ENCODE data around the gene ASTL. TPM values are rescaled to one million over a fixed set of nuclear protein-coding genes. Genes with fewer than 3 reads are reported as not detected.
A peak's percentile ranks its signal among the peaks of the same experiment; 100 is the strongest.

ASTL gene
- total and polyA plus RNA-seq, 2 donors (not counting 3 experiments of a cell fraction or from before 2014, with no cell fraction given), result not detected

- no peaks in the 10 kb centered on the region for H3K79me2 ChIP-seq (ENCODE audit: control insufficient read depth, insufficient read depth, low read length)
- FAIRE-seq (peak; percentile 76), DNase-seq (ENCODE audit: low read depth, low spot score) (peak; percentile 26)
- no peak overlapping the region for H3K4me2 ChIP-seq (ENCODE audit: insufficient read depth, low read length)
- H3K9ac ChIP-seq (replicated peaks; ENCODE audit: extremely low read depth, insufficient read depth, low read length), result no peak overlapping the region
- POLR2A ChIA-PET, result no interaction called here
- H3K4me1 ChIP-seq (ENCODE audit: control insufficient read depth, extremely low read depth, insufficient read depth, low read length), result no peaks in the 10 kb centered on the region
- dilution Hi-C loops (cut with MboI; ENCODE audit: extremely low pct_ligation_motif_present, low sequenced_read_pairs), result no loop called here
- no peaks in the 10 kb centered on the region for H3K9me1 ChIP-seq (replicated peaks; ENCODE audit: control insufficient read depth, extremely low read depth, insufficient read depth, low read length)
- H3K9me3 ChIP-seq (replicated peaks; ENCODE audit: control insufficient read depth, insufficient read depth, low read length), result no peaks in the 10 kb centered on the region
- intact Hi-C loops (cut with micrococcal nuclease), result no loop called here
- CTCF ChIA-PET, result interaction anchor here (1.8 kb wide), 1 partner anchor 17 kb away, joined by 7 read pairs; no protein-coding TSS in a partner anchor
- no peak overlapping the region for H3K4me3 ChIP-seq (replicated peaks in 1 of 3; ENCODE audit: insufficient read depth in 1 of 3, low read depth in 1 of 3, low read length in 3 of 3)
- H3K27me3 ChIP-seq (ENCODE audit: control insufficient read depth in 2 of 2, insufficient read depth in 2 of 2, low read length in 2 of 2), result peaks cover 0 to 2% of the 10 kb centered on the region in 2 experiments
- no TSS peak for BruUV-seq (replicated peaks)
- H4K20me1 ChIP-seq (replicated peaks; ENCODE audit: control insufficient read depth, extremely low read depth, insufficient read depth, low read length), result no peaks in the 10 kb centered on the region
- H2AFZ ChIP-seq (ENCODE audit: low read depth, low read length), result no peak overlapping the region
- H3K36me3 ChIP-seq (ENCODE audit: control insufficient read depth in 2 of 2, extremely low read depth in 1 of 2, insufficient read depth in 2 of 2, low read length in 2 of 2), result no peaks in the 10 kb centered on the region
- H3K27ac ChIP-seq (ENCODE audit: insufficient read depth, low read depth, low read length), result no peak overlapping the region
- TF ChIP-seq MYC (IDR thresholded peaks at IDR 0.05; ENCODE audit: low read depth, low read length) (no peak), MAX (IDR thresholded peaks at IDR 0.05; ENCODE audit: insufficient read depth, insufficient read length) (no peak), GATA2 (IDR thresholded peaks at IDR 0.05; ENCODE audit: insufficient read depth, insufficient read length, low read depth, low read length) (no peak), JUN (IDR thresholded peaks at IDR 0.05; ENCODE audit: borderline replicate concordance, insufficient read depth, insufficient read length, low read depth) (no peak), FOS (IDR thresholded peaks at IDR 0.05; ENCODE audit: borderline replicate concordance, insufficient read depth, low read length) (no peak), CTCF (IDR thresholded peaks at IDR 0.05; ENCODE audit: extremely low read depth in 1 of 2, insufficient read depth in 1 of 2, low read depth in 1 of 2, low read length in 2 of 2) (no peak), POLR2AphosphoS5 (IDR thresholded peaks at IDR 0.05; ENCODE audit: insufficient read depth, low read depth, low read length) (no peak), EZH2 (IDR thresholded peaks at IDR 0.05; ENCODE audit: borderline replicate concordance, low read depth, low read length, severe bottlenecking) (no peak)
These were observed 38.2 kb downstream of the ASTL start for GRCh38 chr2:96099861-96100798.

All from endothelial cell of umbilical vein (primary cell).